ENCODE results near the gene PTPRK. TPM values are rescaled to one million over a fixed set of nuclear protein-coding genes. Genes with fewer than 3 reads are reported as not detected.

The PTPRK gene
- total and polyA plus RNA-seq, 2 of the 8 experiments (the other 6 are each of a cell fraction or from before 2014, with no cell fraction given): 11.4 to 47.3 TPM

GRCh38 chr6:128474481-128474880 lies 45.9 kb downstream of the PTPRK start (continued):
- no peak for TF ChIP-seq CTCF (IDR thresholded peaks at IDR 0.05; ENCODE audit: control extremely low read depth in 1 of 3, insufficient read depth in 1 of 3, low read depth in 1 of 3, low read length in 3 of 3)
- TF ChIP-seq CHD7 (IDR thresholded peaks at IDR 0.05; ENCODE audit: insufficient replicate concordance, low read length): no peak
- TF ChIP-seq SRF (IDR thresholded peaks at IDR 0.05; ENCODE audit: low read depth, low read length): no peak
- TF ChIP-seq CHD1 (IDR thresholded peaks at IDR 0.05; ENCODE audit: low read depth, low read length): no peak
- TF ChIP-seq ZNF274 (IDR thresholded peaks at IDR 0.05; ENCODE audit: borderline replicate concordance, extremely low read depth, low read length): no peak
